SKM-1 treated with dmso at 0.1 percent for 144 hours (cell line): ENCODE results near the gene UBAP2.

Experiments used
- DNase-seq: peaks from one replicate; lab custom pipeline; 2025; ENCODE audit not compliant: unreplicated experiment; lab: John Stamatoyannopoulos, UW

Gene UBAP2

GRCh38 chr9:33880211-33881089, 168.2 kb downstream of the UBAP2 start:
- DNase-seq = no peak

DNA sequence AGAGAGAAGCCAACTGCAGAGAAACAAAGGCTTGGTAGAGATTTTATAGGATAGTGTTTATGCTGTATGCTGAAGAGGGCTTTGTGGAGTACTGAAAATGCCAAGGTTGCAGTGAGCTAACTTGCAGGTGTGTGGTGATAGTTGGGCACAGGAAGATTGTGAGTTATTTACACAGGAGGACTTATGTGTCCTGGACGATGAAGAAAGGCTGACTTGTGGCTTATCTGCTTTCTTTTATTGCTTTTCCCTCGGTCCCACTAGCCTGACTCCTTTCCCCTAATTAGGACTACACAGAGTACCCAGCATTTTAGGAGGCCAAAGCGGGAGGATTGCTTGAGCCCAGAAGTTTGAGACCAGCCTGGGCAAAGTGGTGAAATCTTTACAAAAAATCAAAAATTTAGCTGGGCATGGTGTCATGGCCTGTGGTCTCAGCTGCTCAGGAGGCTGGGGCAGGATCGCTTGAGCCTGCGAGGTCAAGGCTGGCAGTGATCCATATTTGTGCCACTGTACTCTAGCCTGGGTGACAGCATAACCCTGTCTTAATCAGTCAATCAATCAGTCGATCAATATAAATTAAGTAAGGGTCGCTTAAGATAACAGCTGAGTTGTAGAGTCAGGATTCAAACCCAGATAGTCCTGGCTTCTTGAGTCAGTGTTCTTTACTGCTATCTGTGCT, 169.9 kb downstream of the UBAP2 start:
- no peak for DNase-seq

DNA sequence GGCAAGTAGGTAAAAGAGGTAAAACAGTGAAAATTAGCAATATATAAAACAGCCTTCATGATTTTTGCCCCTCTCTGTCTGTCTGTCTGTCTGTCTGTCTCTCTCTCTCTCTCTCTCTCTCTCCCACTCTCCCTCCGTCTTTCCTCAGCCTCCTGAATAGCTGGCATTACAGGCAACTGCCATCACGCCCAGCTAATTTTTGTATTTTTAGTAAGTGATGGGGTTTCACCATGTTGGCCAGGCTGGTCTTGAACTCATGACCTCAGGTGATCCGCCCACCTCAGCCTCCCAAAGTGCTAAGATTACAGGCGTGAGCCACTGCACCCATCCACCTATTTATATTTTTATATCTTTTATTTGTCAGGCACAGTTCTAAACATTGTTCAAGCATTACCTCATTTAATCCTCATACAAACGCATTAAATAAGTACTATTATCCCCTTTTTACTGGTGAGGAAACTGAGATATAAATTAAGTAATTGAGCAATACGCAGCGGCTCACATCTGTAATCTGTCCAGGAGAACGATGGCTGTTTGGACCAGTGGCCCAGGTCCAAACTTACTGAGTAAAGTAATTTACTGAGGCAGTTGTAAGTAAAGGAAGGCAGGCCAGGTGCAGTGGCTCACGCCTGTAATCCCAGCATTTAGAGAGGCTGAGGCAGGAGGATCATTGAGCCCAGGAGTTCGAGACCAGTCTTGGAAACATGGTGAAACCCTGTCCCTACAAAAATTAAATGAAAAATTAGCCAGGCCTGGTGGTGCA, 170.8 kb downstream of the UBAP2 start:
- no peak for DNase-seq
